HFF-Myc (cell line): ENCODE results near the gene LRRC14B.
"Not testable (repeated sequence)": the region's sequence is repeated elsewhere in the genome, so short reads cannot be mapped to it uniquely, and the experiment has no call there.

Source experiments
- DNase-seq: peaks from one replicate; pipeline ENCODE4 v3.0.0-alpha.2; 2011; ENCODE audit warnings: low read depth; ENCODE audit errors: extremely low read depth
- H3K4me3 ChIP-seq: replicated peaks from 2 replicates; pipeline ENCODE4 v1.5.1; 2011; ENCODE audit warnings: low read depth, mild to moderate bottlenecking, control low read depth, low read length
- TF ChIP-seq, protein P1 (sequence below): IDR thresholded peaks from 2 replicates; pipeline ENCODE4 v1.5.1; 2012; ENCODE audit warnings: mild to moderate bottlenecking, low read depth, low read length, control low read depth; ENCODE audit errors: missing control alignments

LRRC14B gene

DNA sequence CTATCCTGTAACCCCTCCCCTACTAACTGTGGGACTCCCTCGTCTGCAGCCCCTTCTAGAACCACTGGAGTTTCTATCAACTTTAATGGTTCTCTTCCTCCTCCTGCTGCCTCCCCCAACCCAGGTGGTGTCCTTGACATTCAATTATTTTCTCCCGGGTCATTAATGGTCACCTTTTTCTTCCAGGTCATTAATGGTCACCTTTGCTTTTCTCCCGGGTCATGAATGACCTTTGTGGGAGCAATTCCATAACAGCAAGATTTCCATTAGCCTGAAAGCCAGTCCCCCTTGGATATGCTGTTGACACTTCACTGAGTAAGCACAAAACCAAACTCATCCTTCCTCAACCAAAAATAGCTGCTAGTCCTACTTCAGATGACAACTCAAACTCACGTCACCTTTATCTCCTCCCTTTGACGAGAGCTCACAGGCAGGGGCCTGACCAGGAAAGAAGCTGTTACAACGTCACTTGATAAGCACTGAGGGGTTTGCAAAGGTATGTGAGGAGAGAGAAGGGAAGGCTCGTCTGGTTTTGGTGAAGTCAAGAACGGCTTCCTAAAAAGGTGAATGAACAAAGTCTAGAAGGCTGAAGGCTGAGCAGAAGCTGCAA, 15.7 kb downstream of the LRRC14B start:
- DNase-seq: no peak
- H3K4me3 ChIP-seq: no peak overlapping the region
- TF ChIP-seq, protein P1, sequence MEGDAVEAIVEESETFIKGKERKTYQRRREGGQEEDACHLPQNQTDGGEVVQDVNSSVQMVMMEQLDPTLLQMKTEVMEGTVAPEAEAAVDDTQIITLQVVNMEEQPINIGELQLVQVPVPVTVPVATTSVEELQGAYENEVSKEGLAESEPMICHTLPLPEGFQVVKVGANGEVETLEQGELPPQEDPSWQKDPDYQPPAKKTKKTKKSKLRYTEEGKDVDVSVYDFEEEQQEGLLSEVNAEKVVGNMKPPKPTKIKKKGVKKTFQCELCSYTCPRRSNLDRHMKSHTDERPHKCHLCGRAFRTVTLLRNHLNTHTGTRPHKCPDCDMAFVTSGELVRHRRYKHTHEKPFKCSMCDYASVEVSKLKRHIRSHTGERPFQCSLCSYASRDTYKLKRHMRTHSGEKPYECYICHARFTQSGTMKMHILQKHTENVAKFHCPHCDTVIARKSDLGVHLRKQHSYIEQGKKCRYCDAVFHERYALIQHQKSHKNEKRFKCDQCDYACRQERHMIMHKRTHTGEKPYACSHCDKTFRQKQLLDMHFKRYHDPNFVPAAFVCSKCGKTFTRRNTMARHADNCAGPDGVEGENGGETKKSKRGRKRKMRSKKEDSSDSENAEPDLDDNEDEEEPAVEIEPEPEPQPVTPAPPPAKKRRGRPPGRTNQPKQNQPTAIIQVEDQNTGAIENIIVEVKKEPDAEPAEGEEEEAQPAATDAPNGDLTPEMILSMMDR: no peak

DNA sequence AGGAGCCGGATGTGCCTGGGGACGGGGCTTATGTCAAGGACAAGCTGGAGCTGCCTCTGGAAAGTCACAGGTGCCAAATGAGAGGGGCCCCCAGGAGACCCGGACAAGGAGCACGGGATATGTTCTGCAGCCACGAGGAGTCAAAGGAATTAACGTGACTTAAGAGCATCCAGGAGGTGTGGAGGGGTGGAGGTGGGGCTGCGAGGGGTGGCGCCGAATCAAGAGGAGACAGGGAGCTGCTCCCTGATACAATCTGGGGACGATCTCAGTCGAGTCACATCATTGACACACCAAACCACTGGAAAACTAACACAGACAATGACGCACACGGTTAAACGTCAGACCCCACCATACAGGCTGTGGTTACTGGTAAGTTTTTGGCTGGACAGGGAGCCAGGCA, 16.3 kb downstream of the LRRC14B start:
- H3K4me3 ChIP-seq: no peak overlapping the region
- TF ChIP-seq, protein P1: no peak
- no peak for DNase-seq

DNA sequence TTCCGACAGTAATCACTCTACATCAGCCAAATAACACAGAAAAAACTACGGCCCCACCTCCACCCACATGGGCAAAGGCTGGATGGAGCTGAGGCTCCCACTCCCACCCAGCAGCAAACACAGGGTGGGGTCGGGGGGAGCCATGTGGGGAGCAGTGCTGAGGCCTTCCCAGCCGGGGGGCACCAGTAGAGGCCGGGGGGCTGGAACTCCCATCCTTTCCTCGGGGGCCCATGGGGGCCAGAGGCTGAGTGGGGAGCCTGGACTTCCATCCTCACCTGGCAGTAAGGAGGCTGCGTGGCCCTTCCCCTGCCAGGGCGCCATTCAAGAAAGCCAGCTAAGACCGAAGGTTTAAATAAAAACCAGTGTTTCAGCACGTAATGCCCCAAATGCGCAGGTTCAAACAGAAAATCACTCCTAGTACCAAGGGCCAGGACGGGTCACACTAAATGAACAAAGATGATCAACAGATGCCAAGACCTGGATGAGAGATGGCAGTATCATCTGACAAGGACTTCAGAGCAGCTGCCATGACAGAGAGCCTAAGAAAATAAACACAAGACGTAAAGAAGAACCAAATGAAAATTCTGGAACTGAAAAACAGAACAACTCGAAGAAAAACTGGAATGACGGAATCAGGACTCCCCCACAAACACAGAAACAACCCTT, 17.3 kb downstream of the LRRC14B start:
- H3K4me3 ChIP-seq: no peak overlapping the region
- no peak for DNase-seq

DNA sequence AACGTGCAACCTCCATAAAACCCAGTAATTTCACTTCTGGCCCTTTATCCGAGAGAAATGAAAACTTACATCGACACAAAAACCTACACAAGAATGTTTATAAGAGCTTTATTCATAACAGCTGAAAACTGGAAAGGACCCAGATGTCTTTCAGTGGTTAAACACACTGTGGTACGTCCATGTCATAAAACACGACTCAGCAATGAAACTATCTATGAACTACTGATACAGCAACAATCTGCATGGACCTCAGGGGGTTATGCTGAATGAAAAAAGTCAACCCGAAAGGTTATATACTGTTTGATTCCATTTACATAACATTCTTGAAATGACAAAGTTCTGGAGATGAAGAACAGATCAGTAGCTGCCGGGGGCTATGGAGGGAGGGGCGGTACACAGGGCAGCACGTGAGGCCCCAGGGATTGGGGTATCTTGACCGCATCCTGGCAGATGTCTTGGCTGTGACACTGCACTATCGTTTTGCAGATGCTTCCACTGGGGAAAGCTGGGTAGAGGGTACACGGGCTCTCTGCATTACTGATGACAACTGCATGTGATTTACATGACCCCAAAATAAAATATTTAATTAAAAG, 22.6 kb downstream of the LRRC14B start:
- no peak for DNase-seq
- TF ChIP-seq, protein P1: no peak
- no peak overlapping the region for H3K4me3 ChIP-seq

More for the DNA sequence above, 17.3 kb downstream of the LRRC14B start:
- TF ChIP-seq, protein P1: no peak

DNA sequence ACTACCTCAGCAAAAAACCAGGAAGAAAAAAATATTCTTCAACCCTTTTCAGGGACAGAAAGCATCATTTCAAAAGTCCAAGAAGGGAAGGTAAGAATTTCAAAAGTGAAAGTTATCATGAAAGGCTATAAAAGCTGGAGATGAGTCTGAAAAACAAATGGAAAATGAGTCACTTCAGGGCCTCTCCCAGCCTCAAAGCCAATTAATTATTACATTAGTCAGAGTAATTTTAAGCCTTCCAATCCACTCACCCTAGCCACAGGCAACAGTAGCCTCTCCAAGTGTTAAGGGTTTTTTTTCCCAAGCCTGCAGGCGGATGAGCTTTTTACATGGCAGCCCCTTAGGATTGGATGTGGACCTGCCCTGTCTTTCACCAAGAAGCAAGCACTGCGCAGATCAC, 24.0 kb downstream of the LRRC14B start:
- not testable (repeated sequence) for DNase-seq, H3K4me3 ChIP-seq

DNA sequence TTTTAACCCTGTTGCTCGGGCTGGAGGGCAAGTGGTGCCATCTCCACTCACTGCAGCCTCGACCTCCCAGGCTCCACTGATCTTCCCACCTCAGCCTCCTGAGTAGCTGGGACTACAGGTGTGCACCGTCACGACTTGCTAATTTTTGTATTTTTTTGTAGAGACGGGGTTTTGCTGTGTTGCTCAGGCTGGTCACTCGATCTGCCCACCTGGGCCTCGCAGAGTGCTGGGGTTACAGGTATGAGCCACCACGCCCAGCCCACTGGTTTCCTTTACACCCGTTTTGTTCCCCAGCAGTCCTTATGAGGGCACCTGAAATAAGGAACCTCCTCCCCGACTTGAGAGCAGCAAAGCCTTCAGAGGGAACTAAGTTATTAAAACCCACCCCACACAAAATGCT, 24.8 kb downstream of the LRRC14B start:
- DNase-seq: not testable (repeated sequence)

DNA sequence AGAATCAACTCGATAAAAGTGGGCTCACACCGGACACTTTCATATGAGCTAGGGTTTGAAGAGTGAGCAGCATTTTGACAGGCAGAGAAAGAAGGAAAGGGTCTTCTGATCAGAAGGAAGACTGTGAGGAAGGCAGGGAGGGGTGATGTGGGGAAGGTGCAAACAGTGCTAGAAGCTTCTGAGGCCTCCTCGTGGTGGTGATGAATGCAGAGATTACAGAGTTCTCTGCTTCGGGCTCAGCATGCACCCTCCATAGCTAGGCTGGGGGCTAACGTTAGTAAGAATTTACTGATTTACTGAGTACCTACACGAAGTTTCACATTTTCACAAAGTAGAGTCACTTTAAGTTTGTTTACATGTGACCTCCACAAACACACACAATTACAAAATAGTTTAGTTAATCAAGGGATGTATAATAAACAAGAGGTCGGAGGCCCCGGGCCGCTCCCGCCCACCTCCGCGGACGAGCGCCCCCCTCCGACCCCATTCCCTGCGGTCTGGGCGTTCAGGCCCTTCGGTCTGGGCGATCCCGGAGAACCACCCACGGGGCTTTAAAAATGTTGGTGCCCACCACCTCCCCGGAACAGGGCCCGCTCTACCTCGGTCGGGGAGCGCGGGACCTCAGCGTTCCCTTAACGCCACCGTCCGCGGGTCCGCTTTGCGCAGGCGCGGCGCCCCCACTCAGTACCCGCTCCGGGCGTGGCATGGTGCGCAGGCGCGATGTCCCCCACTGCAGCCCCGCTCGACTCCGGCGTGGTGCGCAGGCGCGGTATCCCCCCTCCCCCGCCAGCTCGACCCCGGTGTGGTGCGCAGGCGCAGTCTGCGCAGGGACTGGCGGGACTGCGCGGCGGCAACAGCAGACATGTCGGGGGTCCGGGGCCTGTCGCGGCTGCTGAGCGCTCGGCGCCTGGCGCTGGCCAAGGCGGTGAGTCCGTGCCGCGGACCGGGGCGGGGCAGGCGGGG, 26.5 kb downstream of the LRRC14B start, which contains the start of the genes CCDC127 and SDHA:
CCDC127 (minus strand) TSS at position 660 of the 963 bp plus-strand sequence. CDS start 1,304 bp downstream, outside the sequence.
SDHA (plus strand) TSS at position 827 of the 963 bp plus-strand sequence; CDS start at position 863, 36 bp downstream.
- peak; percentile 56 for DNase-seq
- TF ChIP-seq, protein P1: peak; percentile 32
- peak within 1 kb of the TSS; percentile 93 for H3K4me3 ChIP-seq

More for the DNA sequence above, 24.8 kb downstream of the LRRC14B start:
- H3K4me3 ChIP-seq: not testable (repeated sequence)
